HG03575 (cell line): Measurements from ENCODE around the gene CFAP99.

Experiments
- ATAC-seq: cut with Tn5 transposase; IDR thresholded peaks from one replicate; pipeline ENCODE4 v1.9.1; 2021; ENCODE audit not compliant: unreplicated experiment, insufficient number of reproducible peaks, low FRiP score; ENCODE audit errors: extremely low read depth

CFAP99 gene

GRCh38 chr4:2406920-2407319, 11.8 kb upstream of the CFAP99 start:
- ATAC-seq: no peak

DNA sequence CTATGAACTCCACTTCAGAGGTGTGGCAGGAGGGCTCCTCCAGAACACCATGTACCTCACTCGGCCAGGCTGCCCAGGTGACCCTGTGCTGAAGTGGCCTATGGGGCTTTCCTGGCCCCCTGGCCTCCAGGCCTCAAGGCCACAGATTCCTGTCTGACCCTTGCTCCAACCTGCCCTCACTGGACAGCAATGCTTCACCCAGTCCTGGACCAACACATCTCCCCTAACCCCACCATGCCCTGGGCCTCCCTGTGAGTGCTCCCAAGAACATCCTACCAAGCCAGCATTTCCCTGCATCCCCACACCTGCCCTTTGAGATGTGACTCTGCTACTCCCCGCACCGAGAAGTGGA, 10.8 kb upstream of the CFAP99 start:
- ATAC-seq: no peak

- ATAC-seq: no peak
Measured at GRCh38 chr4:2408401-2408958, 10.3 kb upstream of the CFAP99 start.

DNA sequence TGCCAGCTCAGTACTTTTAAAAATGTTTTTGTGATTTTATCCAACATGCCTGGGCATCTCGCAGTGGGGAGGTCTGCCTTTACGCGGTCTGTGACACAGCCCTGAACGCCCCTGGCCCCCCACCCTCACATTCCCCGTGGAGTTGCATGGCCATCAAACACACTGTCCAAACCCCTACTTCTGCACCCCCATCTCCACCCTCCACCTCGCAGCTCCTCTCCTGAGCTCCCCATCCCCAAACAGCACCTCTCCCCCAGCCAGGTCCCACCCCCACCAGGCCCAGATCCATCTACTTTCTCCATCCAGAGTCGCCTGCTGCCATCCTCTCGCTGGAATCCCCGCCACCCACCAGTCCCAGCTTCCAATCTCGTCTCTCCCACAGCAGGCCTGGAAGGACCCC, 9.8 kb upstream of the CFAP99 start:
- ATAC-seq: no peak

- ATAC-seq: no peak
Measured at GRCh38 chr4:2409381-2409783, 9.4 kb upstream of the CFAP99 start.

- no peak for ATAC-seq
Measured at GRCh38 chr4:2411786-2412510, 6.8 kb upstream of the CFAP99 start.

DNA sequence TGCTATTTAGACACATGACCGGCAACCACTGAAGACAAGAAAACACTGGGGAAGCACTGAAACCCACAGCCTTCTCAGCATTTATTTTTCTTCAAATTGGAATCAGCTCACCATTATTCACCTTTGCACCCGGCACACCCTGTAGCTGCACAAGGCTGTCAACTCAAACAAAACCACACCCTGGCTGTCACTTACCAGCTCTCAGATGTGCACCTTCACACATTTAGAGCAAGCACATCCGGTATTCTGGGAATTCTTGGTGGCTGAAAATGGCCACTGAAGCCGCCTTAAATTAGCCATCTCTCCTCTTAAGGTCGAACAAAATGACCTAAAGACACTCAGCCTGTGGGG, 6.2 kb upstream of the CFAP99 start:
- no peak for ATAC-seq

DNA sequence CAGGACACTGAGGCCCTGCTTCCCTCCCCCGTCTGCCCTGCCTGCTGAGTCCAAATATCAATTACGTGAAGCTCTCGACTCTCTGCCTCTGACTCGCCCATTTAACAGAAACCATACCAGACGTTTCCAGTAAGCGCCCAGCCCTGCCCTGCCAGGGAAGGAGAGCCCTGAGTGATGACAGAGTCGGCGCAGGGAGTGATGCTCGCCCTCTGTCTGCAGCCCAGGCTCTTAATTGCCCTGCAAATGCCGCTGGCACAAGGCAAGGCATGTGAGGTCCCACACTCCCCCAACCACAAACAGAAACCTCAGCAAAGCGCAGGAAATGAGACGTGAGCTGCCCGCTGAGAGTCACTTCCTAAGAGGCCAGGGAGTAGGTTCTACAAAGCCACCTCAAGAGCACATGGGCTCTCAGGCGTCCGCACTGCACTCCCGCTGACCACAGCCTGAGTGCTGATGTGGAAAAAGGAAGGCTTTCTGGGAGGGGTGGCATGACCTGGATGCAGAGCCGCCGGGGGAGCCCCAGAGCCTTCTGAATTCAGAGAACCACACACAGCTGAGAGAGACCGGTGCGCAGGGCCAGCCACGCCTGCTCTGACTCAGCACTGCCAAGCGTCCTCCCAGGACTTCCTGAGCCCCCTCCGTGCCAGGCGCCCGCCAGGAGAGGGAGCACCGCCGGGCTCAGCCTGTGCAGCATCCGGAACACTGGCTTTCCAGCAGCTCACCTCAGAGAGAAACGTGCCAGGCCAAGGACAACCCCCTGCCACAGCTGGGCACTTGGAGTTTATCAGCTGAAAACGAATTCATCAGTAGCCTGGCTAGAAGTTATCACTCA, 5.7 kb upstream of the CFAP99 start:
- ATAC-seq: no peak

- no peak for ATAC-seq
Measured at GRCh38 chr4:2413821-2414610, 4.7 kb upstream of the CFAP99 start.

DNA sequence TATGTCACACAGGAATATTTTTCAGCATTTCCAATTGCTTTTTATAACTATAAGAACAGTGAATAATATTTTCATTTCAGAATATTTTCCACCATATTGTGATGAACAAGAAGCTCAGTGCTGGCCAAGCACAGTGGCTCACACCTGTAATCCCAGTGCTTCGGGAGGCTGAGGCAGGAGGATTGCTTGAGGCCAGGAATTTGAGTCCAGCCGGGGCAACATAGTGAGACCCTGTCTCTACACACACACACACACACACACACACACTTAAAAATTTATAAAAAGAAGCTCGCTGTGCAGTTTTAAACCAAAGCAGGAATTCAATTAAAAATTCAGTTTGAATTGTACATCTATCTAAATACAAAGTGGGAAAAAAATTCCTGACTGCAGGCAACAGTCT, 3.5 kb upstream of the CFAP99 start:
- no peak for ATAC-seq

GRCh38 chr4:2415881-2416563, 2.7 kb upstream of the CFAP99 start:
- ATAC-seq: no peak

- no peak for ATAC-seq
Measured at GRCh38 chr4:2416564-2417225, 2.1 kb upstream of the CFAP99 start.

- no peak for ATAC-seq
Measured at GRCh38 chr4:2417226-2417764, 1.5 kb upstream of the CFAP99 start.

DNA sequence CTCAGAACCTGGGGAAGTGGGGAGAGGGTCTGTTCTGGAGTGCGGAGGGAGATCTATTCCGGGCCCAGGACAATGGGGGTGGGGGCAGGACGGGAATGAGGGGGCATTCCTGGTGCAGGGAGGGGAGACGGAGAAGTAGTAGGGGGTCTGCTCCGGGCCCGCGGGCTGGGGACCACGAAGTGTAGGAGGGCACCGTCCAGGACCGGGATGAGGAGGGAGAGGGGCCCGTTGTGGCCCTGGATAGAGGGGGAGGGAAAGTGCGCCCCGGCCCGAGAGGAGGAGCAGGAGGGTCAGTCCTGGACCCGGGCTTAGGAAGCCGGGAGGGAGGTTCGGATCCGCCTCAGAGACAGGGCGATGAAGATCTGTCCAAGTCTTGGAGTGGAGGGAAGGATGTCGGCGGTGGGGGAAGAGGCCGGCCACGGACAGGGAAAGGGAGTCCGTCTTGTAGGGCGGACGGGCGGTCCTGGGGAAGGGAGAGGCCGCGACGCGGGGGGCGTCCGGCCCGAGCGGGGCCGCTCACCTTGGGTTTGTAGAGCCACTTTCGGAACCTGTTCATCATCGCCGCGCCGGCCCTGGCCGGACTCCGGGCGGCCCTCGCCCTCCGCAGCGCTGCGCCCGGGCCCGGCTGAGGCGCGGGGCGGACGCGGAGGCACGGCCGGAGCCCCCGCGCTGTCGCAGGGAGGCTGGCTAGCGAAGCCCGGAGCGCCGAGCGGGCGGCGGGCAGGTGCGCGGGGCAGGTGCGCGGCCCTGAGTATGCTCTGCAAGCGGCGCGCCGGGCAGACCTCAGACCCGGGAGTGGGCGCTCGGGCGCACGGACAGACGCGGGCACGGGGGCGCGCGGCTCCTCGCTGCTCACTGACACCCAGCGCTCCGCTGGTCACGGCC, 748 bp upstream of the CFAP99 start, which contains the start of gene ZFYVE28:
Gene ZFYVE28, minus strand, starts transcription at position 881 of the 885 bp plus-strand sequence. Its CDS starts 322 bp downstream, at position 559.
- no peak for ATAC-seq

DNA sequence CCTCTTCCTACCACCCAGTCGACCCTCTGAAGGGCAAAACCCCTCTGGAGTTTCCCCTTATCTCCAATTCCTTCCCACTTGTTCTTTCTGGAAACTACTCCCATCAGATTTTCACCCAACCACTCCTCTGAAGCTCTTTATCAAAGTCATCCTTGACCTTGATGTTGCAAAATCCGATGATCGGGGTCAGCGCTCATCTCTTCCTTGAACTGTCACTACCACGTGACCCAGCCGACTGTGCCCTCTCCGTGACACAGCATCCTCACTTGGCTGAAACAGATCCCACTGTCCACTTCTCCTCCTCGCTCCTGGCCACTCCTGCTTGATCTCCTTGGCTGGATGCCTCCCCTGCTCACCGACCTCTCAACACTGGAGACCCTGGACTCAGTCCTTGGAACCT, 1.1 kb downstream of the CFAP99 start:
- no peak for ATAC-seq

DNA sequence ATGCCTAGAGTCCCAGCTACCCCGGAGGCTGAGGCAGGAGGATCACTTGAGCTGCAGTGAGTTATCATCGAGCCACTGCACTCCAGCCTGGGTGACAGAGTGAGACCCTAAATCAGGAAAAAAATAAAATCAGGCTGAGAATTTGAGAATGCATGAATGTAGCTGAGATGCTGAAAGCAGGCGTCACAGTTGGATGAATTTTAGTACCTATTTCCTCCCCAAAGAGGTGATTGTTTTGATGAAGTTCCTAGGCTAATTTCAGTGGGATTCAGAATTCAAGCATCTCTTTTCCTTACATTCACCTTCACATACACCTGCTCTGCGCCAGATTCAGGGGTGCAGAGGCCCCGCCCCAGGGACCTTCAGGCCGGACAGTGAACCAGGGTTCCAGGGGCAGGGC, 3.2 kb downstream of the CFAP99 start:
- ATAC-seq: no peak

GRCh38 chr4:2423066-2423465, 4.3 kb downstream of the CFAP99 start:
- no peak for ATAC-seq
